ENCODE data around the gene TRAPPC2L. TPM values are rescaled to one million over a fixed set of nuclear protein-coding genes. Genes with fewer than 3 reads are reported as not detected.

TRAPPC2L gene
- total and polyA plus RNA-seq, 10 donors, result 28.9 to 87.5 (median 41.7) TPM

DNA sequence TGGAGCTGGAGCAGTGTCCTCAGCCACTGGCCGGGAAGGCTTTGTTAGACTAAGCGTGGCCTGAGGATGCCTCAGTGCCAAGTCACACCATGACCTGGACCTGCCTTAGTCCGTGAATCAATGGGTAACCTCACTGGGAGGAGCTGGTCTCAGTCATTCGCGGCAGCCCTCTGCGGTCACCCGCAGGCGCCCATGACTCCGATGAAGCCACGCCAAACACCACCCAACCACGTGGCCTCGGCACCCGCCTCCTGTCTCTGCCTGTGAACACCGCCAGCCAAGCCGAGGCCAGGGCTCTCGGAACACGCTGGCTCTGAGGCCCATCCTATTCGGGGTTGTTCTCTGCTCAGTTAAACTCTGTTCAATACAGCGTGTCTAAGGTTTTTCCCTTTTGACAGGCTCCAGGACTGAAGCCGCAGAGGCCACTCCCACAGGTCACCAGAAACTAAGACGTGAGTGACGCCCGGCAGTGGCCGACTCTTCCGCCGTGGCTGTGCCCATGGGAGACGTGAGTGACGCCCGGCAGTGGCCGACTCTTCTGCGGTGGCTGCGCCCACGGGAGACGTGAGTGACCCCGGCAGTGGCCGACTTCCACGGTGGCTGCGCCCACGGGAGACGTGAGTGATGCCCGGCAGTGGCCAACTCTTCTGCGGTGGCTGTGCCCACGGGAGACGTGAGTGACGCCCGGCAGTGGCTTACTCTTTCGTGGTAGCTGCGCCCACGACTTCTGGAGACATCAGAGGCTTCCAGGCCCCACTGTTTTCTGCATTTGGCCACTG lies 26.4 kb downstream of the TRAPPC2L start:
- intact Hi-C loops (cut with DNase I; ENCODE audit: low total_unique reads), result no loop called here
- DNase-seq, result no peak
- Histone ChIP-seq H3K4me1 (peaks cover 0 to 27% (median 13%) of the 10 kb centered on the region in 6 donors), H3K27me3 (replicated peaks in 1 of 7) (no peaks in the 10 kb centered on the region), H3K9me3 (no peaks in the 10 kb centered on the region), H3K4me3 (no peak overlapping the region), H3K36me3 (peaks cover 0 to 99% (median 83%) of the 10 kb centered on the region in 6 donors), H3K27ac (no peak overlapping the region)
- peak in 1 of 3 donors; percentile 19 for TF ChIP-seq POLR2AphosphoS5 (IDR thresholded peaks at IDR 0.05)
- no peak for TF ChIP-seq POLR2A (IDR thresholded peaks at IDR 0.05)
- WGBS, 5 donors, result 95 to 97% (median 96%) methylated on average over 42 to 49 of the region's 49 CpGs

DNA sequence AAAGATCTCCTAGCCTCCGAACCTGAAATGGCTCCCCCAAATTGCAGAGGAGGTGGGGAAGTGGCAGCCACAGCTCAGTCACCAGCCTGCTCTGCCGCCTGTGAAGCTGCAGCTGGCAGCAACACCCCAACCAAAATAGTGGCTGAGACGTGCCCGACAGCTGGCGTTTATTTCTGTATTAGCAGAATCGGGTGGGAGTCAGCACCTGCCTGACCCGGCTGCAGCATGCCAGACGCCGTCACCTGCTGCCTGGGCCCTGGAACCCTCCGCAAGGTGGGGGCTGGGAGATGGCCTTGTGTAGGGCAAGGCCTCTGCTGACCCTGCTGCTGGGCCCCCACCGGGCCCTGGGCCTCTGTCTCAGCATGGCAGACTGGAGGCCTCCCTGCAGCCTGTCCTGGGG lies 27.0 kb downstream of the TRAPPC2L start:
- H3K4me1 ChIP-seq, result peaks cover 0 to 31% (median 13%) of the 10 kb centered on the region in 6 donors
- H3K27me3 ChIP-seq (replicated peaks in 1 of 7), result no peaks in the 10 kb centered on the region
- H3K9me3 ChIP-seq, result no peaks in the 10 kb centered on the region
- intact Hi-C loops (cut with DNase I; ENCODE audit: low total_unique reads), result no loop called here
- H3K36me3 ChIP-seq, result peaks cover 0 to 97% (median 77%) of the 10 kb centered on the region in 6 donors
- no peak overlapping the region for H3K4me3 ChIP-seq
- H3K27ac ChIP-seq, result no peak overlapping the region
- WGBS, 5 donors, result 82 to 92% (median 87%) methylated on average over 8 to 11 of the region's 11 CpGs
- no peak for DNase-seq
- TF ChIP-seq POLR2A (IDR thresholded peaks at IDR 0.05), result no peak

DNA sequence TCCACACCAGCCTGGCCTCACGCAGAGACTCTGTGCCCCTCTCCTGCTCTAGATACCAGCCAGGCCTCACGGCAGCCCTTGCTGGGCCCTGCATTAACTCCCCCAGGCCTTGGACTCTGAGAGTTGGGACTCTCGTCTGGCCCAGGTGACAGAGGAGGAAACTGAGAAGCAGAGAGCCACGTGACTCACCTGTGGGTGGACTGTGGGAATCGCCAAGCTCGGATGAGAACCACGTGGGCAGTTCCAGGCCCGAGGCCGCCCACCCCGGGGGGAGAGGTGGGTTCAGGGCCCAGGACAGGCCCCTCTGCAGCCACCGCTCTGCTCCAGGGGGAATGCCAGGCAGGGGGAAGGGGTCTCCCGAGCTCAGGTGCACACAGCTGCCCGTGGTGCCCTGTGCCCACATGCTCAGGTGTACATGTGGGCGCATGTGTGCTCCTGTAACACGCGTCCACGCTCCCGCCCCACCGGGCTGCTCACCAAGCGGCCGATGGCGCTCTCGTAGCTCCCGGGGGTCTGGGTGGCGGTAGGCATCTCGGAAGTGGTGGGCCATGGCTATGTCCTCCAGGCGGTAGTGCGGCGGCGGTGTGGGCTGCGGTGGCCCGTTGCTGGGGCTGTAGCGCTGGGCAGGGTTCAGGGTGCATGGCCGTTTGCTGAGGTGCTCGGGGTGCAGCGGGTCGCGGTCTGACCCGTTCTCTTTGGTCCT lies 27.8 kb downstream of the TRAPPC2L start:
- H3K9me3 ChIP-seq, result no peaks in the 10 kb centered on the region
- no peaks in the 10 kb centered on the region for H3K27me3 ChIP-seq (replicated peaks in 1 of 7)
- intact Hi-C loops (cut with DNase I; ENCODE audit: low total_unique reads), result no loop called here
- peaks cover 0 to 96% (median 69%) of the 10 kb centered on the region in 6 donors for H3K36me3 ChIP-seq
- no peak for DNase-seq
- WGBS, 5 donors, result 93 to 96% (median 95%) methylated on average over 31 to 39 of the region's 39 CpGs
- no peak overlapping the region for H3K27ac ChIP-seq
- H3K4me1 ChIP-seq, result peaks cover 0 to 31% (median 13%) of the 10 kb centered on the region in 6 donors
- TF ChIP-seq POLR2A (IDR thresholded peaks at IDR 0.05) (no peak), POLR2AphosphoS5 (IDR thresholded peaks at IDR 0.05) (no peak)
- TF ChIP-seq, protein P1, sequence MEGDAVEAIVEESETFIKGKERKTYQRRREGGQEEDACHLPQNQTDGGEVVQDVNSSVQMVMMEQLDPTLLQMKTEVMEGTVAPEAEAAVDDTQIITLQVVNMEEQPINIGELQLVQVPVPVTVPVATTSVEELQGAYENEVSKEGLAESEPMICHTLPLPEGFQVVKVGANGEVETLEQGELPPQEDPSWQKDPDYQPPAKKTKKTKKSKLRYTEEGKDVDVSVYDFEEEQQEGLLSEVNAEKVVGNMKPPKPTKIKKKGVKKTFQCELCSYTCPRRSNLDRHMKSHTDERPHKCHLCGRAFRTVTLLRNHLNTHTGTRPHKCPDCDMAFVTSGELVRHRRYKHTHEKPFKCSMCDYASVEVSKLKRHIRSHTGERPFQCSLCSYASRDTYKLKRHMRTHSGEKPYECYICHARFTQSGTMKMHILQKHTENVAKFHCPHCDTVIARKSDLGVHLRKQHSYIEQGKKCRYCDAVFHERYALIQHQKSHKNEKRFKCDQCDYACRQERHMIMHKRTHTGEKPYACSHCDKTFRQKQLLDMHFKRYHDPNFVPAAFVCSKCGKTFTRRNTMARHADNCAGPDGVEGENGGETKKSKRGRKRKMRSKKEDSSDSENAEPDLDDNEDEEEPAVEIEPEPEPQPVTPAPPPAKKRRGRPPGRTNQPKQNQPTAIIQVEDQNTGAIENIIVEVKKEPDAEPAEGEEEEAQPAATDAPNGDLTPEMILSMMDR (IDR thresholded peaks at IDR 0.05 in 8 of 11, conservative IDR thresholded peaks at IDR 0.05 in 3 of 11), result no peak
- H3K4me3 ChIP-seq, result no peak overlapping the region

DNA sequence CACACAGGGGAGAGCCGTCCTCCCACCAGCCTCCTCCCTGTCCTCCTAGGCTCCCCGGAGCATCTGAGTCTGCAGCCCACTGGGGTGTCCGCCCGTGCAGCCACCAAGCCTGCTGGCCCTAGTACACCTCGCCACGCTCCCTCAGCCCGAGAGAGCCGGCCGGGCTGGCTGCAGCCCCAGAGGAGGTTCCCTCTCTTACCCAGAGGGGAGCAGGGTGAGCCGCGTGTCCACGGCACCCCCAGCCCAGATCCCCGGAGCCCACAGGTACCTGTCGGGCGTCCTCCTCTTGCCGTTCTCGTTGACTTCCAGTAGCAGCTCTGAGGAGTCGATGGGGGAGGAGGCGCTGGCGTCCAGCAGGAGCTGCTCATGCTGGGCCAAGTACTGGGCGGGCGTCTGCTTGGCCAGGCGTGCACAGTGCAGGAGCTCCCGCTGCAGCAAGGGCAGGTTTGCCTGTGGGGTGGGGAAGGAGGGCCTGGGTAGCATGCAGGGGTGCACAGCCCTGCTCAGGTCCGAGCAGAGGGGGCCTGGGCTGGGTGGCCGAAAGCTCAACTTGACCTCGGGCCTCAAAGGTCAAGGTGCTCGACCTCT lies 28.9 kb downstream of the TRAPPC2L start:
- H3K27me3 ChIP-seq (replicated peaks in 1 of 7), result no peaks in the 10 kb centered on the region
- no peaks in the 10 kb centered on the region for H3K9me3 ChIP-seq
- H3K27ac ChIP-seq, result peak overlapping the region in 5 of 8 donors; percentile 42 to 69 (median 59)
- no peak for DNase-seq
- peaks cover 0 to 96% (median 67%) of the 10 kb centered on the region in 6 donors for H3K36me3 ChIP-seq
- 92 to 100% (median 95%) methylated on average over 1 to 28 of the region's 28 CpGs for WGBS, 5 donors
- no peak overlapping the region for H3K4me3 ChIP-seq
- intact Hi-C loops (cut with DNase I; ENCODE audit: low total_unique reads), result no loop called here
- peaks cover 0 to 31% (median 13%) of the 10 kb centered on the region in 6 donors for H3K4me1 ChIP-seq
- TF ChIP-seq POLR2A (IDR thresholded peaks at IDR 0.05), result no peak
- TF ChIP-seq, protein P1 (IDR thresholded peaks at IDR 0.05 in 8 of 11, conservative IDR thresholded peaks at IDR 0.05 in 3 of 11), result no peak
- no peak for TF ChIP-seq POLR2AphosphoS5 (IDR thresholded peaks at IDR 0.05)
